ENCODE data around the gene ZNF79. TPM values are rescaled to one million over a fixed set of nuclear protein-coding genes. Genes with fewer than 3 reads are reported as not detected.

ZNF79 gene
- total RNA-seq, 1 experiment from 2014 or later = 9.0 TPM

DNA sequence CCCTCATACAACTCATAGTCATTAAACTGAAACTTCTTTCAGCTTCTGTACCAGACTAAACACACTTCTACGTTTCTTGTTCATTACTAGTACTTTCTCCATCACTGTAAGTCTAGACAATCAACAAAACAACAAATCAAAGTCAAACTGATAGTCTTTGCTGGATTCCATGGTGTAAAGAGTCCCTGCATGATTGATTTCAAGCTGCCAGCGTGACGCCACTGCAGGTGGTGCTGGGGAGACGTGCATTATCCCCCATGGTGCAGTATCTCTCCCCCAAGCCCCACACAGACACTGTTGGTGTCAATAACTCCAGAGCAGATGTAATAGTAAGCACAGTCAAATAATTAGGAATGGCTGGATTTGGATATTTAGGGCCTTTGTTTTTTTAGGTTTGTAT lies 37.9 kb upstream of the ZNF79 start:
- DNase-seq (ENCODE audit: low spot score) = no peak
- no peak overlapping the region for H3K4me3 Mint-ChIP-seq
- H3K27ac Mint-ChIP-seq = no peak overlapping the region
- no peak for TF ChIP-seq TP53 (CRISPR knock-in tag; IDR thresholded peaks at IDR 0.05)
- TF ChIP-seq, protein P1, sequence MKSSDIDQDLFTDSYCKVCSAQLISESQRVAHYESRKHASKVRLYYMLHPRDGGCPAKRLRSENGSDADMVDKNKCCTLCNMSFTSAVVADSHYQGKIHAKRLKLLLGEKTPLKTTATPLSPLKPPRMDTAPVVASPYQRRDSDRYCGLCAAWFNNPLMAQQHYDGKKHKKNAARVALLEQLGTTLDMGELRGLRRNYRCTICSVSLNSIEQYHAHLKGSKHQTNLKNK (CRISPR knock-in tag; IDR thresholded peaks at IDR 0.05) = no peak
- TF ChIP-seq, protein P2, sequence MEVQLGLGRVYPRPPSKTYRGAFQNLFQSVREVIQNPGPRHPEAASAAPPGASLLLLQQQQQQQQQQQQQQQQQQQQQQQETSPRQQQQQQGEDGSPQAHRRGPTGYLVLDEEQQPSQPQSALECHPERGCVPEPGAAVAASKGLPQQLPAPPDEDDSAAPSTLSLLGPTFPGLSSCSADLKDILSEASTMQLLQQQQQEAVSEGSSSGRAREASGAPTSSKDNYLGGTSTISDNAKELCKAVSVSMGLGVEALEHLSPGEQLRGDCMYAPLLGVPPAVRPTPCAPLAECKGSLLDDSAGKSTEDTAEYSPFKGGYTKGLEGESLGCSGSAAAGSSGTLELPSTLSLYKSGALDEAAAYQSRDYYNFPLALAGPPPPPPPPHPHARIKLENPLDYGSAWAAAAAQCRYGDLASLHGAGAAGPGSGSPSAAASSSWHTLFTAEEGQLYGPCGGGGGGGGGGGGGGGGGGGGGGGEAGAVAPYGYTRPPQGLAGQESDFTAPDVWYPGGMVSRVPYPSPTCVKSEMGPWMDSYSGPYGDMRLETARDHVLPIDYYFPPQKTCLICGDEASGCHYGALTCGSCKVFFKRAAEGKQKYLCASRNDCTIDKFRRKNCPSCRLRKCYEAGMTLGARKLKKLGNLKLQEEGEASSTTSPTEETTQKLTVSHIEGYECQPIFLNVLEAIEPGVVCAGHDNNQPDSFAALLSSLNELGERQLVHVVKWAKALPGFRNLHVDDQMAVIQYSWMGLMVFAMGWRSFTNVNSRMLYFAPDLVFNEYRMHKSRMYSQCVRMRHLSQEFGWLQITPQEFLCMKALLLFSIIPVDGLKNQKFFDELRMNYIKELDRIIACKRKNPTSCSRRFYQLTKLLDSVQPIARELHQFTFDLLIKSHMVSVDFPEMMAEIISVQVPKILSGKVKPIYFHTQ (CRISPR knock-in tag; IDR thresholded peaks at IDR 0.05) = no peak
- TF ChIP-seq, protein P3, sequence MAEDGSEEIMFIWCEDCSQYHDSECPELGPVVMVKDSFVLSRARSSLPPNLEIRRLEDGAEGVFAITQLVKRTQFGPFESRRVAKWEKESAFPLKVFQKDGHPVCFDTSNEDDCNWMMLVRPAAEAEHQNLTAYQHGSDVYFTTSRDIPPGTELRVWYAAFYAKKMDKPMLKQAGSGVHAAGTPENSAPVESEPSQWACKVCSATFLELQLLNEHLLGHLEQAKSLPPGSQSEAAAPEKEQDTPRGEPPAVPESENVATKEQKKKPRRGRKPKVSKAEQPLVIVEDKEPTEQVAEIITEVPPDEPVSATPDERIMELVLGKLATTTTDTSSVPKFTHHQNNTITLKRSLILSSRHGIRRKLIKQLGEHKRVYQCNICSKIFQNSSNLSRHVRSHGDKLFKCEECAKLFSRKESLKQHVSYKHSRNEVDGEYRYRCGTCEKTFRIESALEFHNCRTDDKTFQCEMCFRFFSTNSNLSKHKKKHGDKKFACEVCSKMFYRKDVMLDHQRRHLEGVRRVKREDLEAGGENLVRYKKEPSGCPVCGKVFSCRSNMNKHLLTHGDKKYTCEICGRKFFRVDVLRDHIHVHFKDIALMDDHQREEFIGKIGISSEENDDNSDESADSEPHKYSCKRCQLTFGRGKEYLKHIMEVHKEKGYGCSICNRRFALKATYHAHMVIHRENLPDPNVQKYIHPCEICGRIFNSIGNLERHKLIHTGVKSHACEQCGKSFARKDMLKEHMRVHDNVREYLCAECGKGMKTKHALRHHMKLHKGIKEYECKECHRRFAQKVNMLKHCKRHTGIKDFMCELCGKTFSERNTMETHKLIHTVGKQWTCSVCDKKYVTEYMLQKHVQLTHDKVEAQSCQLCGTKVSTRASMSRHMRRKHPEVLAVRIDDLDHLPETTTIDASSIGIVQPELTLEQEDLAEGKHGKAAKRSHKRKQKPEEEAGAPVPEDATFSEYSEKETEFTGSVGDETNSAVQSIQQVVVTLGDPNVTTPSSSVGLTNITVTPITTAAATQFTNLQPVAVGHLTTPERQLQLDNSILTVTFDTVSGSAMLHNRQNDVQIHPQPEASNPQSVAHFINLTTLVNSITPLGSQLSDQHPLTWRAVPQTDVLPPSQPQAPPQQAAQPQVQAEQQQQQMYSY (CRISPR knock-in tag; IDR thresholded peaks at IDR 0.05) = no peak
- TF ChIP-seq TEAD4 (CRISPR knock-in tag; IDR thresholded peaks at IDR 0.05) = no peak
- no peak for TF ChIP-seq FOXJ3 (CRISPR knock-in tag; IDR thresholded peaks at IDR 0.05; ENCODE audit: borderline replicate concordance)
- no peak for TF ChIP-seq PRRX2 (CRISPR knock-in tag; IDR thresholded peaks at IDR 0.05)
- TF ChIP-seq, protein P4, sequence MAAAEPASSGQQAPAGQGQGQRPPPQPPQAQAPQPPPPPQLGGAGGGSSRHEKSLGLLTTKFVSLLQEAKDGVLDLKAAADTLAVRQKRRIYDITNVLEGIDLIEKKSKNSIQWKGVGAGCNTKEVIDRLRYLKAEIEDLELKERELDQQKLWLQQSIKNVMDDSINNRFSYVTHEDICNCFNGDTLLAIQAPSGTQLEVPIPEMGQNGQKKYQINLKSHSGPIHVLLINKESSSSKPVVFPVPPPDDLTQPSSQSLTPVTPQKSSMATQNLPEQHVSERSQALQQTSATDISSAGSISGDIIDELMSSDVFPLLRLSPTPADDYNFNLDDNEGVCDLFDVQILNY (CRISPR knock-in tag; IDR thresholded peaks at IDR 0.05) = no peak
- TF ChIP-seq ZNF317 (CRISPR knock-in tag; IDR thresholded peaks at IDR 0.05; ENCODE audit: borderline replicate concordance, low read depth) = no peak
- no peak for TF ChIP-seq SP1 (CRISPR knock-in tag; conservative IDR thresholded peaks at IDR 0.05)
- TF ChIP-seq ZNF263 (CRISPR knock-in tag; IDR thresholded peaks at IDR 0.05; ENCODE audit: low read depth) = no peak
- ChIA-PET CTCF (interaction anchor here (2.1 kb wide), 1 partner anchor 26 kb away, joined by 6 read pairs; no protein-coding TSS in a partner anchor), POLR2A (no interaction called here)
- no peaks in the 10 kb centered on the region; the same call in 1 of the 2 replicates for H3K27me3 Mint-ChIP-seq (ENCODE audit: low read depth)
- ATAC-seq = no peak
- no peaks in the 10 kb centered on the region for H3K9me3 Mint-ChIP-seq
- H3K4me1 Mint-ChIP-seq = peaks cover 8% of the 10 kb centered on the region
- H3K36me3 Mint-ChIP-seq = no peaks in the 10 kb centered on the region

DNA sequence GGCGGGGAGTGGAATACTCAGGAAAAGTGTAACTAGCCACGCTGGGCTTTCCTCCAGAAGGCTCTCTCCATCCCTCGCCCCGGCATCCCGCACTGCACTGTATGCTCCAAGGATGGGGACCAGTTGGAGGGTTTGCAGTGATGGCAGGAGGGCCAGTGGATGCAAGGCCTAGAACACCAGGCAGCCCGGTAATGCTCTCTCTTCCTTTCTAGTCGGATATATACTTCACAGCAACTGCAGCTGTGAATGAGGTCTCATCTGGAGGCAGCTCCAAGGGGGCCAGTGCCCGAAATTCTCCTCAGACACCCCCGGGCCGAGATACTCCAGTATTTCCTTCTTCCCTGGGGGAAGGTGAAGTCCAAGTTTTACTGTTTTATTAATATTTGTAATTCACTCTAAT lies 37.2 kb upstream of the ZNF79 start:
- Mint-ChIP-seq H3K9me3 (no peaks in the 10 kb centered on the region), H3K4me1 (peaks cover 8% of the 10 kb centered on the region), H3K27ac (no peak overlapping the region), H3K27me3 (ENCODE audit: low read depth) (no peaks in the 10 kb centered on the region), H3K36me3 (no peaks in the 10 kb centered on the region), H3K4me3 (no peak overlapping the region)
- DNase-seq (ENCODE audit: low spot score) (no peak), ATAC-seq (no peak)
- ChIA-PET POLR2A (interaction anchor here (0.7 kb wide), 1 partner anchor 231 kb away, joined by 7 read pairs; no protein-coding TSS in a partner anchor), CTCF (no interaction called here)
- TF ChIP-seq, protein P5, sequence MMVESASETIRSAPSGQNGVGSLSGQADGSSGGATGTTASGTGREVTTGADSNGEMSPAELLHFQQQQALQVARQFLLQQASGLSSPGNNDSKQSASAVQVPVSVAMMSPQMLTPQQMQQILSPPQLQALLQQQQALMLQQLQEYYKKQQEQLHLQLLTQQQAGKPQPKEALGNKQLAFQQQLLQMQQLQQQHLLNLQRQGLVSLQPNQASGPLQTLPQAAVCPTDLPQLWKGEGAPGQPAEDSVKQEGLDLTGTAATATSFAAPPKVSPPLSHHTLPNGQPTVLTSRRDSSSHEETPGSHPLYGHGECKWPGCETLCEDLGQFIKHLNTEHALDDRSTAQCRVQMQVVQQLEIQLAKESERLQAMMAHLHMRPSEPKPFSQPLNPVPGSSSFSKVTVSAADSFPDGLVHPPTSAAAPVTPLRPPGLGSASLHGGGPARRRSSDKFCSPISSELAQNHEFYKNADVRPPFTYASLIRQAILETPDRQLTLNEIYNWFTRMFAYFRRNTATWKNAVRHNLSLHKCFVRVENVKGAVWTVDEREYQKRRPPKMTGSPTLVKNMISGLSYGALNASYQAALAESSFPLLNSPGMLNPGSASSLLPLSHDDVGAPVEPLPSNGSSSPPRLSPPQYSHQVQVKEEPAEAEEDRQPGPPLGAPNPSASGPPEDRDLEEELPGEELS (CRISPR knock-in tag; IDR thresholded peaks at IDR 0.05) = no peak
- TF ChIP-seq, protein P3 (CRISPR knock-in tag; IDR thresholded peaks at IDR 0.05) = no peak
- no peak for TF ChIP-seq CREB1 (CRISPR knock-in tag; IDR thresholded peaks at IDR 0.05)
- TF ChIP-seq, protein P6, sequence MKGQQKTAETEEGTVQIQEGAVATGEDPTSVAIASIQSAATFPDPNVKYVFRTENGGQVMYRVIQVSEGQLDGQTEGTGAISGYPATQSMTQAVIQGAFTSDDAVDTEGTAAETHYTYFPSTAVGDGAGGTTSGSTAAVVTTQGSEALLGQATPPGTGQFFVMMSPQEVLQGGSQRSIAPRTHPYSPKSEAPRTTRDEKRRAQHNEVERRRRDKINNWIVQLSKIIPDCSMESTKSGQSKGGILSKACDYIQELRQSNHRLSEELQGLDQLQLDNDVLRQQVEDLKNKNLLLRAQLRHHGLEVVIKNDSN (CRISPR knock-in tag; IDR thresholded peaks at IDR 0.05) = no peak
- TF ChIP-seq, protein P7, sequence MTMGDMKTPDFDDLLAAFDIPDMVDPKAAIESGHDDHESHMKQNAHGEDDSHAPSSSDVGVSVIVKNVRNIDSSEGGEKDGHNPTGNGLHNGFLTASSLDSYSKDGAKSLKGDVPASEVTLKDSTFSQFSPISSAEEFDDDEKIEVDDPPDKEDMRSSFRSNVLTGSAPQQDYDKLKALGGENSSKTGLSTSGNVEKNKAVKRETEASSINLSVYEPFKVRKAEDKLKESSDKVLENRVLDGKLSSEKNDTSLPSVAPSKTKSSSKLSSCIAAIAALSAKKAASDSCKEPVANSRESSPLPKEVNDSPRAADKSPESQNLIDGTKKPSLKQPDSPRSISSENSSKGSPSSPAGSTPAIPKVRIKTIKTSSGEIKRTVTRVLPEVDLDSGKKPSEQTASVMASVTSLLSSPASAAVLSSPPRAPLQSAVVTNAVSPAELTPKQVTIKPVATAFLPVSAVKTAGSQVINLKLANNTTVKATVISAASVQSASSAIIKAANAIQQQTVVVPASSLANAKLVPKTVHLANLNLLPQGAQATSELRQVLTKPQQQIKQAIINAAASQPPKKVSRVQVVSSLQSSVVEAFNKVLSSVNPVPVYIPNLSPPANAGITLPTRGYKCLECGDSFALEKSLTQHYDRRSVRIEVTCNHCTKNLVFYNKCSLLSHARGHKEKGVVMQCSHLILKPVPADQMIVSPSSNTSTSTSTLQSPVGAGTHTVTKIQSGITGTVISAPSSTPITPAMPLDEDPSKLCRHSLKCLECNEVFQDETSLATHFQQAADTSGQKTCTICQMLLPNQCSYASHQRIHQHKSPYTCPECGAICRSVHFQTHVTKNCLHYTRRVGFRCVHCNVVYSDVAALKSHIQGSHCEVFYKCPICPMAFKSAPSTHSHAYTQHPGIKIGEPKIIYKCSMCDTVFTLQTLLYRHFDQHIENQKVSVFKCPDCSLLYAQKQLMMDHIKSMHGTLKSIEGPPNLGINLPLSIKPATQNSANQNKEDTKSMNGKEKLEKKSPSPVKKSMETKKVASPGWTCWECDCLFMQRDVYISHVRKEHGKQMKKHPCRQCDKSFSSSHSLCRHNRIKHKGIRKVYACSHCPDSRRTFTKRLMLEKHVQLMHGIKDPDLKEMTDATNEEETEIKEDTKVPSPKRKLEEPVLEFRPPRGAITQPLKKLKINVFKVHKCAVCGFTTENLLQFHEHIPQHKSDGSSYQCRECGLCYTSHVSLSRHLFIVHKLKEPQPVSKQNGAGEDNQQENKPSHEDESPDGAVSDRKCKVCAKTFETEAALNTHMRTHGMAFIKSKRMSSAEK (CRISPR knock-in tag; IDR thresholded peaks at IDR 0.05; ENCODE audit: borderline replicate concordance) = no peak
- TF ChIP-seq ZNF671 (CRISPR knock-in tag; IDR thresholded peaks at IDR 0.05) = no peak
